ENCODE measurements around the gene GALR1.
A peak's percentile ranks its signal among the peaks of the same experiment; 100 is the strongest.
"Not testable (repeated sequence)": the region's sequence is repeated elsewhere in the genome, so short reads cannot be mapped to it uniquely, and the experiment has no call there.

The GALR1 gene, protein sequence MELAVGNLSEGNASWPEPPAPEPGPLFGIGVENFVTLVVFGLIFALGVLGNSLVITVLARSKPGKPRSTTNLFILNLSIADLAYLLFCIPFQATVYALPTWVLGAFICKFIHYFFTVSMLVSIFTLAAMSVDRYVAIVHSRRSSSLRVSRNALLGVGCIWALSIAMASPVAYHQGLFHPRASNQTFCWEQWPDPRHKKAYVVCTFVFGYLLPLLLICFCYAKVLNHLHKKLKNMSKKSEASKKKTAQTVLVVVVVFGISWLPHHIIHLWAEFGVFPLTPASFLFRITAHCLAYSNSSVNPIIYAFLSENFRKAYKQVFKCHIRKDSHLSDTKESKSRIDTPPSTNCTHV

DNA sequence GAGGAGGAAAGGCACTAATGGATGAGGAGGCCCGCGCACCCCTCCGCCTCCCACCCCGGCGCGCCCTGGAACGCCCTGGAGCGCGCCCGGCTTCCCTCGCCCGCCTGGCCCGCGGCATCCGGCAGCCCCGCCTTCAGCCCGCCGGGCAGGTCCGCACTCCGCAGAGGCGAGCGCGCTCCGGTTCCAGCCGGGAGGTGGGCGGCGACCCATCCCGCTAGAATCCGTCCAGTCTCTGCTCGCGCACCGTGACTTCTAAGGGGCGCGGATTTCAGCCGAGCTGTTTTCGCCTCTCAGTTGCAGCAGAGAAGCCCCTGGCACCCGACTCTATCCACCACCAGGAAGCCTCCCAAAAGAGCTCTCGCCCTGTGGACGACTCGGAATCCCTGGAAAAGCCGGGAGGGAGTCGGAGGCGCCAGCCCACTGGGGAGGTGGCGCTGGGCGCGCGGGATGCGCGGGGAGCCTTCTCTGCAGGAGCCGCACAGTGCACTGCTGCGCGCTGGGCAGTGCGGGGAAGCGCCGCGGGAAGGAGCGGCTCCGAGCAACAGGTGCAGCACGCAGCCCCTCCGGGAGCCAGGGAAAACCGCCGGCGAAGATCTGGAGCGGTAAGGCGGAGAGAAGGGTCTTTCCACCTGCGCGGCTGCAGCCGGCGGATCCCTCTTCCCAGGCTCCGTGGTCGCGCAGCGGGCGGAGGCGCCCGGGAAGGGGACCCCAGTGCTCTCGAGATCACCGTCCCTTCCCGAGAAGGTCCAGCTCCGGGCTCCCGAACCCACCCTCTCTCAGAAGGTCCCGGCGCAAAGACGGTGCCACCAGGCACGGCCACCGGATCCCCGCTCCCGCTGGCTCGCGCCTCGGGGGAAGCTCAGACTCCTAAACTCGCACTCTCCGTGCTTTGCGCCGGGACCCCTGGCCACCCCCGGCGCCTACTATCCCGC lies at the start of gene GALR1:
TSS of gene GALR1 (plus strand) at position 280 of the 932 bp plus-strand sequence. CDS start 701 bp downstream, outside the sequence.
- DNase-seq (ENCODE audit: low read depth), result no peak

- no peak for DNase-seq (ENCODE audit: low read depth)
Measured at GRCh38 chr18:77201506-77201905, 48.1 kb upstream of the GALR1 start.

- DNase-seq (ENCODE audit: low read depth), result no peak
Measured at GRCh38 chr18:77202329-77202728, 47.3 kb upstream of the GALR1 start.

- no peak for DNase-seq (ENCODE audit: low read depth)
Measured at GRCh38 chr18:77203071-77203470, 46.6 kb upstream of the GALR1 start.

- DNase-seq (ENCODE audit: low read depth), result no peak
Measured at GRCh38 chr18:77203851-77204250, 45.8 kb upstream of the GALR1 start.

DNA sequence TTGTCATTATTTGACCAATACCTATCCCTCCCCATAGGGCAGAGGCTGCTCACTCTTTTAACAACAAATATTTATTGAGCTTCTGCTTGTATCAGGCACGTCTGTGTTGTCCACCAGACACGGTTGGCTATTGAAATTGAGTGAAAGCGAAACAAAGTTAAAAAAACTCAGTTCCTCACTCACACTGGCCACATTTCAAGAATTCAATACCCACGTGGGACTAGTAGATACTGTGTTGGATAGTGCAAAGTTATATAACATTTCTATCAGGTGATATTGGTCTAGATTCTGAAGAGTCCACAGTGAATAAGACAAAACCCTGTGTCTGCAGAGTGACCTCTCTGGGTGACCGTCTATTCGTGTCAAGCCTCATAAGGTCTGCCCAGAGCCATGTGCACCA lies 43.9 kb upstream of the GALR1 start:
- no peak for DNase-seq (ENCODE audit: low read depth)

DNA sequence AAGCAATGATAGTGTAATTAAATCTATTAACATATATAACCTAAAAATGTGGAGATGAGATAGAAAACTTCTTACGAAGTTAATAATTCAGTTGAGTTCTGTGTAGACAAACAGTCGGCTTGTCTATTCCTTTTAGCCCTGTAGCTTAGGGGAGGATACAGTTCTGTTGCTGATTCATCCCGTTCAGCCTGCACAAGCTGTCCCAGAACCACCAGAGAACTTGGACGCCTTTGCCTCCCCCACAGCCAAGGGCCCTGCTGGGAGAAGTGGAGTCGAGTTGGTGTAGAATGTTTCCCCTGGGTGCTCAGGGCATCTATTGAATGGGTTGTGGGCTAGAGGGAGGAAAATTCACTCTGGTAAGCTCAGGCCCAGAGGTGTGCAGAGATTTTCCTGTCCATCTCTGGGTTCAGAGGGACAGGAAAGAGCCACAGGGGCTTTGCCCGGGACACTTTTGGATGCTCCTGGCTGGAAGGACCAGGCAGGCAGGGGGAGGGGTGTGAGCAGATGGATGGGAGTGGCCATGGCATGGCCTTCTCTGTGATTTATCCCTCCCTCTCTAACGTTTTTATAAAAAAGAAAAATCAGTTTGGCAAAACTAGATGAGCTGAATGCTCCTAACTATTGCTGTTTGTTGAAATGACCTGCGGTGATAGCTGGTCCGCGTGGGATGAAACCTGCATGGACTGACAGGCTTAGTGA lies 42.8 kb upstream of the GALR1 start:
- no peak for DNase-seq (ENCODE audit: low read depth)

GRCh38 chr18:77207540-77207939 lies 42.1 kb upstream of the GALR1 start:
- DNase-seq (ENCODE audit: low read depth), result peak; percentile 26

DNA sequence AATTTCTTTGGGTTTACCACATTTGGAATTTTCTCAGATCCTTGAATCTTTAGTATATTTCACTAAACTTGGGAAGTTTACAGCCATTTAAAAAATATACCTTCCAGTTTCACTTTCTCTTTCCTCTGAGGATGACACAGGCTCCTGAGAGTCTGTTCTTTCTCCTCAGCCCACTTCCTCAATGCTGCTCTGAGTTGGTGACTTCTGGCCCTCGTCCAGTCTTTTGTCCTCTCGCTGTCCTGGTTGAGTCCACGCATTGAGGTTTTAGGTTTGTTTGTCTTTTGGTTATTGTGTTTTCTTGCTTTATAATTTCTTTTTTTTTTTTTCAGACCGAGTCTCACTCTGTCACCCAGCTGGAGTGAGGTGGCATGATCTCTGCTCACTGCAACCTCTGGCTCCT lies 40.7 kb upstream of the GALR1 start:
- no peak for DNase-seq (ENCODE audit: low read depth)

GRCh38 chr18:77209587-77209986 lies 40.1 kb upstream of the GALR1 start:
- no peak for DNase-seq (ENCODE audit: low read depth)

DNA sequence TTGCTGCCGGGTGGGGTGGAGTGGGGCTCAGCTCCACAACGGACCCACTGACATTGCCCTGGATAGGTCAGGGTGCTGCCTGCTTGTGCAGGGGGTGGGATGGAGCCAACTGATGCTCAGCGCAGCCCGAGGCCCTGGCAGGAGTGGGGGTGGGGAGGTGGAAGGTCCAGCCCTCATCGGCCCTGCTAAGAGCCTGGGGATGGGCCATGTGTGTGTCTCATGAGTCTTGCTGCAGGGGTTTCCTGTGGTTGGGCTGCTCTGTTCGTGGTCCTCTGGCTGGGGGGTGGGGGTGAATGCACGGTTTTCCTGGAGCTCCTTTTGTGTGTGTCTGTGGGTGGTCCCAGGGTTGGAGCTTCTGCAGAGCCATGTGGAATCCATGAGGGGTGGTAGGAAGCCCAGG lies 39.4 kb upstream of the GALR1 start:
- no peak for DNase-seq (ENCODE audit: low read depth)

GRCh38 chr18:77218642-77219041 lies 31.0 kb upstream of the GALR1 start:
- DNase-seq (ENCODE audit: low read depth), result no peak

- no peak for DNase-seq (ENCODE audit: low read depth)
Measured at GRCh38 chr18:77220726-77221125, 28.9 kb upstream of the GALR1 start.

- DNase-seq (ENCODE audit: low read depth), result no peak
Measured at GRCh38 chr18:77222464-77222863, 27.2 kb upstream of the GALR1 start.

GRCh38 chr18:77223221-77223639 lies 26.4 kb upstream of the GALR1 start:
- no peak for DNase-seq (ENCODE audit: low read depth)

DNA sequence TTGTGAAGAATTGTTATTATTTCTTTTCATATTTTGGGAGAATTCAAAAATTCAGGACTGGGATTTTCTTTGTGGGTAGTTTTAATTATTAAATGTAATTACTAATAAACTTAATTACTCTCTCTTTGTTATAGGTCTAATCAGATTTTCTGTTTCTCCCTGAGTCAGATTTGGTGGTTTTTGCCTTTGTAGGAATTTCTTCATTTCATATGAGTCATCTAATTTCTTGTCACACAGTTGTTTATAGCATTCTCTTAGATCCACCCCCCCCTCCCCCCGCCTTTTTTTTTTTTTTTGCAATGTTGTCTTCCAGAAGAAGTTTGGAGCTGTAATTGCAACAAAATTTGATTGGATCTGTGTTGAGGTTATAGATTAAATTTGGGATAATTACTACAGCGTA lies 26.0 kb upstream of the GALR1 start:
- DNase-seq (ENCODE audit: low read depth), result no peak

- no peak for DNase-seq (ENCODE audit: low read depth)
Measured at GRCh38 chr18:77230645-77231044, 19.0 kb upstream of the GALR1 start.

GRCh38 chr18:77234504-77235365 lies 14.9 kb upstream of the GALR1 start:
- no peak for DNase-seq (ENCODE audit: low read depth)

- not testable (repeated sequence) for DNase-seq (ENCODE audit: low read depth)
Measured at GRCh38 chr18:77239285-77239684, 10.4 kb upstream of the GALR1 start.

DNA sequence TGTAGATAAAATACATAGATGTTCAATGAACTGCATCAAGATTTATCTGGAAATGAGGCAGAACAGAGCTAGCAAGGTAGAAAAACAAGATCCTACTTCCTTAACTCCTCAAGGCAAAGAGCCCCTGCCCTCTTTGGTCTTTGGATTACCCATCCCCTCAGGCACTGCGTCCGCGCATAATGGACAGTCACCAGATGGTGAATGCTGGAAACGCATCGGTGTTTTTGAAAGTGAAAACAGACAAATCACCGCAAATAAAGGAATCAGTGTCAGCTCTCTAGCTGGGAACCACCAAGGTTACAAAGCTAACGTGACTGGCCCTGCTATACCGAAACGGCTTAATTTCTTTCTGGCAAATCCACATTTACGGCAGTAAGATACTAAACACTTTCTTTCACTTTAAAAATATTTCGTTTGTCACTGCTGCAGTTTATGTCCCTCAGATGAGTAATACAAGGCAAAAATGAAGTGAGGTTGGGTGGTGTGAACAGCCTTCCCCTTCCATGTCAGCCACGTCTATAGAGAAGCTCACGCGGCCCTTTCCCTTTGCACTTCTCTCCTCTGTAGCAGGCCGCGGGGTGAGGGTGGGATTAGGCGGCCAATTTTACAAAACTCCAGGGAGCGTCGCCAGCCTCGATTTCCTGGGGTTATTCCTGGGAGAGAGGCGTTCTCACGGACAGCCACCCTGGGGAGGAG lies 627 bp upstream of the GALR1 start:
- no peak for DNase-seq (ENCODE audit: low read depth)

DNA sequence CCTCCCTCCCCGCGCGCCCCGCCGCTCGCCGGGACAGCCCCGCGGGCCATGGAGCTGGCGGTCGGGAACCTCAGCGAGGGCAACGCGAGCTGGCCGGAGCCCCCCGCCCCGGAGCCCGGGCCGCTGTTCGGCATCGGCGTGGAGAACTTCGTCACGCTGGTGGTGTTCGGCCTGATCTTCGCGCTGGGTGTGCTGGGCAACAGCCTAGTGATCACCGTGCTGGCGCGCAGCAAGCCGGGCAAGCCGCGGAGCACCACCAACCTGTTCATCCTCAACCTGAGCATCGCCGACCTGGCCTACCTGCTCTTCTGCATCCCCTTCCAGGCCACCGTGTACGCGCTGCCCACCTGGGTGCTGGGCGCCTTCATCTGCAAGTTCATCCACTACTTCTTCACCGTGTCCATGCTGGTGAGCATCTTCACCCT lies 865 bp downstream of the GALR1 start:
- DNase-seq (ENCODE audit: low read depth), result no peak
